Stimulated activated CD8-positive, alpha-beta memory T cell treated with anti-CD3 and anti-CD28 coated beads, Interleukin-12 subunit alpha, Interleukin-12 subunit beta, amount 100 ng/mL, for 24 hours (primary cell): ENCODE measurements around the gene ADAMTS2.

Source experiments
- DNase-seq: peaks from one replicate; pipeline ENCODE4 v3.0.0-alpha.2; 2020; ENCODE audit errors: extremely low read depth

Gene ADAMTS2

GRCh38 chr5:179254638-179255271, 90.5 kb downstream of the ADAMTS2 start:
- no peak for DNase-seq

- DNase-seq: no peak
Measured at GRCh38 chr5:179253730-179254129, 91.5 kb downstream of the ADAMTS2 start.

GRCh38 chr5:179251276-179251969, 93.8 kb downstream of the ADAMTS2 start:
- no peak for DNase-seq

- DNase-seq: no peak
Measured at GRCh38 chr5:179250561-179251225, 94.6 kb downstream of the ADAMTS2 start.

- DNase-seq: no peak
Measured at GRCh38 chr5:179246227-179246626, 99.0 kb downstream of the ADAMTS2 start.

GRCh38 chr5:179245031-179245430, 100.2 kb downstream of the ADAMTS2 start:
- no peak for DNase-seq

- no peak for DNase-seq
Measured at GRCh38 chr5:179244044-179244443, 101.2 kb downstream of the ADAMTS2 start.

GRCh38 chr5:179243333-179243732, 101.9 kb downstream of the ADAMTS2 start:
- no peak for DNase-seq

- DNase-seq: no peak
Measured at GRCh38 chr5:179242676-179243075, 102.6 kb downstream of the ADAMTS2 start.

GRCh38 chr5:179241764-179242370, 103.4 kb downstream of the ADAMTS2 start:
- no peak for DNase-seq

GRCh38 chr5:179241175-179241574, 104.1 kb downstream of the ADAMTS2 start:
- DNase-seq: no peak

- no peak for DNase-seq
Measured at GRCh38 chr5:179240561-179240960, 104.7 kb downstream of the ADAMTS2 start.

GRCh38 chr5:179239256-179240135, 105.8 kb downstream of the ADAMTS2 start:
- DNase-seq: no peak

GRCh38 chr5:179238628-179238970, 106.7 kb downstream of the ADAMTS2 start:
- DNase-seq: no peak

- no peak for DNase-seq
Measured at GRCh38 chr5:179237770-179238627, 107.3 kb downstream of the ADAMTS2 start.

GRCh38 chr5:179235416-179236400, 109.6 kb downstream of the ADAMTS2 start:
- no peak for DNase-seq

GRCh38 chr5:179234563-179235135, 110.6 kb downstream of the ADAMTS2 start:
- no peak for DNase-seq

- no peak for DNase-seq
Measured at GRCh38 chr5:179233909-179234562, 111.2 kb downstream of the ADAMTS2 start.
